Measurements from ENCODE around the gene GSN.

DNA sequence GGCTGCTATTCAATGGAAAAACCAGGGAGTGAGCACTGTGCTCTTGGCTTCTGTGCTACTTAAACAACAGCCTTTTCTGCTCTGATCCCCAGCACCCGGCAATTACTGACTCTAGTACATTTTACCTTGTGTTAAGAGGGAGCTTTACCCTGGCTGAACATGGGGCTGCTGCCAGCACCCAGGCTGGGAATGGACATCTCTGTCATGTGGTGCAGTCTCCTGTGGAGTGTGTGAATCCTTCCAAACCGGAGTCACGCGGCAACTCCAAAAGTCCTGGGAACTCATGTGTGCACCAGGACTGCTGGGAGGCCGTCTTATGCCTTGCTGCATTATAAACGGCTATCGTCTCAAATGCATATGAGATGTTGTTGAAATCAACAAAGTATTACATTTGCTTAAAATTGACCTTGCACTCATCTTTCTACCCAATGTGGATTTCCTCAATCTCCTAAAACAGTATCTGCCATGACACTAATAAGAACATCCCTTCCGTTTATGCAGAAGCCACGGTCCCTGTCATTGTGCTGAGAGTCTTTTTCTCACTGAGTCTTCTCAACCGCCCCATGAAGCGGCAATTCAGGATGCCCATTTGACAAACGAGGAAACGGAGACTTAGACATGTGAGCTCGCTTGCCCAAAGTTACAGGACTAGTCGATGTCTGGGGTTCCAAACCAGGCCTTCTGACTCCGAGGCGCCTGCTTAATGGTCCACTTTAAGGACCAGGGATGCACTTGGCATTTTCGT, 884 bp upstream of the GSN start:
- TF ChIP-seq, protein P1, sequence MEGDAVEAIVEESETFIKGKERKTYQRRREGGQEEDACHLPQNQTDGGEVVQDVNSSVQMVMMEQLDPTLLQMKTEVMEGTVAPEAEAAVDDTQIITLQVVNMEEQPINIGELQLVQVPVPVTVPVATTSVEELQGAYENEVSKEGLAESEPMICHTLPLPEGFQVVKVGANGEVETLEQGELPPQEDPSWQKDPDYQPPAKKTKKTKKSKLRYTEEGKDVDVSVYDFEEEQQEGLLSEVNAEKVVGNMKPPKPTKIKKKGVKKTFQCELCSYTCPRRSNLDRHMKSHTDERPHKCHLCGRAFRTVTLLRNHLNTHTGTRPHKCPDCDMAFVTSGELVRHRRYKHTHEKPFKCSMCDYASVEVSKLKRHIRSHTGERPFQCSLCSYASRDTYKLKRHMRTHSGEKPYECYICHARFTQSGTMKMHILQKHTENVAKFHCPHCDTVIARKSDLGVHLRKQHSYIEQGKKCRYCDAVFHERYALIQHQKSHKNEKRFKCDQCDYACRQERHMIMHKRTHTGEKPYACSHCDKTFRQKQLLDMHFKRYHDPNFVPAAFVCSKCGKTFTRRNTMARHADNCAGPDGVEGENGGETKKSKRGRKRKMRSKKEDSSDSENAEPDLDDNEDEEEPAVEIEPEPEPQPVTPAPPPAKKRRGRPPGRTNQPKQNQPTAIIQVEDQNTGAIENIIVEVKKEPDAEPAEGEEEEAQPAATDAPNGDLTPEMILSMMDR (IDR thresholded peaks at IDR 0.05): no peak
- no peak for TF ChIP-seq EZH2 (IDR thresholded peaks at IDR 0.05; ENCODE audit: borderline replicate concordance, insufficient read depth, low read depth, low read length, poor library complexity, severe bottlenecking)
